ENCODE measurements around the gene ZNF20. TPM values are rescaled to one million over a fixed set of nuclear protein-coding genes. Genes with fewer than 3 reads are reported as not detected.

The ZNF20 gene
- total and polyA plus RNA-seq, 10 of the 15 experiments (the other 5 are each of a cell fraction or from before 2014, with no cell fraction given): 2.0 to 5.1 (median 2.6) TPM

DNA sequence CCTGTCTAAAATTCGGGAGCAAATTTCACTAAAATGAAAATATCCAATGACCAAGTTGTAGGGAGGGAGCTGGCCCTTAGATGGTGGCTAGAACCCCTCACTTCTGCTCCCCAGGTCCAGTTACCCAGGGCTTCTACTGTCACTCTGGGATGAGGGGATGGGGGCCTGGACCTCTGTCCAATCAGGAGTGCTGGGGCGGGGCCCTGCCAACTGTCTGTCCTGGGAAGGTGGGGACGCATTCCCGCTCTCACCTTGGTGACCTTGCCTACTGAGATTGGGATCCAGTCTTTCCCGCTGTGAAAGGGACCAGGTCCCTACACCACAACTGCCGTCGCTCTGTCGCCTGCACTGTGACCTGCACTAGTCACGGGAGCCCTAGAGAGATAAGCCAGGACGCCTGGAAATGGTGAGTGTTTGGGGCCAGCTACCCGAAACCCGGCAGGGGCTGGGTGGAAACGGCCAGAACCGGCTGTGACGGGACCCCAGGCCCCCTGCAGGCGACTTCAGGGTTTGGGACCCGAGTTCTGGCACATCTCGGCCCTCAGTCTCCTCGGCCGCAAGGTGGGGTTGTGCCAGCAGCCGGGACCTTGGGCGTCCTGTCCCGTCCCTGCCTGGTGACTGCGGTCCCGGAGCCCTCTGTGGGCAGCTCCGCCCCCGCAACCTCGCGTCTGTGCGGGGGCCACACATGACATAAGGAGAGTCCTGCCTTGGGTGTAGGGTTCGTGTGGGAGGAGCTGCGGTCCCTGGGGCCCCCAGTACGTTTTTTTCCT, 22.8 kb downstream of the ZNF20 start:
- TF ChIP-seq MXI1 (IDR thresholded peaks at IDR 0.05; ENCODE audit: low read depth, low read length): no peak
- TF ChIP-seq, protein P1, sequence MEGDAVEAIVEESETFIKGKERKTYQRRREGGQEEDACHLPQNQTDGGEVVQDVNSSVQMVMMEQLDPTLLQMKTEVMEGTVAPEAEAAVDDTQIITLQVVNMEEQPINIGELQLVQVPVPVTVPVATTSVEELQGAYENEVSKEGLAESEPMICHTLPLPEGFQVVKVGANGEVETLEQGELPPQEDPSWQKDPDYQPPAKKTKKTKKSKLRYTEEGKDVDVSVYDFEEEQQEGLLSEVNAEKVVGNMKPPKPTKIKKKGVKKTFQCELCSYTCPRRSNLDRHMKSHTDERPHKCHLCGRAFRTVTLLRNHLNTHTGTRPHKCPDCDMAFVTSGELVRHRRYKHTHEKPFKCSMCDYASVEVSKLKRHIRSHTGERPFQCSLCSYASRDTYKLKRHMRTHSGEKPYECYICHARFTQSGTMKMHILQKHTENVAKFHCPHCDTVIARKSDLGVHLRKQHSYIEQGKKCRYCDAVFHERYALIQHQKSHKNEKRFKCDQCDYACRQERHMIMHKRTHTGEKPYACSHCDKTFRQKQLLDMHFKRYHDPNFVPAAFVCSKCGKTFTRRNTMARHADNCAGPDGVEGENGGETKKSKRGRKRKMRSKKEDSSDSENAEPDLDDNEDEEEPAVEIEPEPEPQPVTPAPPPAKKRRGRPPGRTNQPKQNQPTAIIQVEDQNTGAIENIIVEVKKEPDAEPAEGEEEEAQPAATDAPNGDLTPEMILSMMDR (IDR thresholded peaks at IDR 0.05 in 2 of 3, conservative IDR thresholded peaks at IDR 0.05 in 1 of 3; ENCODE audit: control insufficient read depth in 2 of 3, extremely low read depth in 1 of 3, insufficient read depth in 1 of 3, low read depth in 3 of 3, low read length in 3 of 3): 0 out of 6 replicates have a peak, but pooled peaks of 1 of the 3 experiments have one; percentile 1
- no peak for TF ChIP-seq RELB (IDR thresholded peaks at IDR 0.05; ENCODE audit: low read depth)
- TF ChIP-seq MTA3 (IDR thresholded peaks at IDR 0.05; ENCODE audit: borderline replicate concordance, low read length): no peak
- no peaks in the 10 kb centered on the region for H3K36me3 ChIP-seq (ENCODE audit: control insufficient read depth in 2 of 2, insufficient read depth in 2 of 2, low read length in 1 of 2)
- intact Hi-C loops (cut with micrococcal nuclease; ENCODE audit: unreplicated experiment): no loop called here
- peaks cover 5% of the 10 kb centered on the region; the same call in 2 of the 3 replicates for H3K9me3 ChIP-seq (replicated peaks; ENCODE audit: control insufficient read depth, insufficient read depth, low read length)
- H2AFZ ChIP-seq (ENCODE audit: control insufficient read depth, low read depth, low read length): no peak overlapping the region
- in situ Hi-C loops (cut with MboI): no loop called here
- POLR2A ChIA-PET: interaction anchor here (0.6 kb wide), 1 partner anchor 24 kb away, joined by 5 read pairs; no protein-coding TSS in a partner anchor
- H3K27ac ChIP-seq (ENCODE audit: control insufficient read depth, insufficient read depth): no peak overlapping the region
- CTCF ChIA-PET: no interaction called here
- H4K20me1 ChIP-seq (ENCODE audit: control insufficient read depth, insufficient read depth): no peaks in the 10 kb centered on the region
- H3K9ac ChIP-seq (ENCODE audit: control insufficient read depth, insufficient read depth, low read length): no peak overlapping the region
- WGBS (ENCODE audit: insufficient coverage, insufficient replicate concordance, low lambda C conversion rate, missing lambda C conversion rate): 87% methylated on average over 31 of the region's 33 CpGs
- no peaks in the 10 kb centered on the region for H3K4me1 ChIP-seq (ENCODE audit: control insufficient read depth, insufficient read depth, low read length)
- ATAC-seq: no peak
- H3K4me2 ChIP-seq (ENCODE audit: control insufficient read depth, insufficient read depth): no peak overlapping the region
- no peak for FAIRE-seq
- H3K4me3 ChIP-seq: no peak overlapping the region
- DNase-seq (ENCODE audit: low read depth, low spot score): no peak
- SMC1A ChIA-PET (ENCODE audit: uncharacterized antibody, unreplicated experiment): no interaction called here
- no peaks in the 10 kb centered on the region for H3K79me2 ChIP-seq (ENCODE audit: control insufficient read depth, insufficient read depth, low read length)
- no TSS peak for BruUV-seq (replicated peaks)
- no peaks in the 10 kb centered on the region for H3K27me3 ChIP-seq (replicated peaks in 1 of 2; ENCODE audit: control insufficient read depth in 2 of 2, insufficient read depth in 2 of 2, low read length in 1 of 2)
- RAD21 ChIA-PET (ENCODE audit: unreplicated experiment): interaction anchor here (1.0 kb wide), 1 partner anchor 194 kb away, joined by 3 read pairs; no protein-coding TSS in a partner anchor

Measured in GM12878 (cell line).